ENCODE measurements around the gene C3.

The C3 gene

GRCh38 chr19:6672693-6673290 is 47.7 kb downstream of the C3 start:
- no peak for TF ChIP-seq CTCF (IDR thresholded peaks at IDR 0.05; ENCODE audit: borderline replicate concordance, control extremely low read depth, extremely low read depth, insufficient read depth, missing control alignments)
- in situ Hi-C loops (cut with MboI; ENCODE audit: low sequenced_read_pairs, unreplicated experiment): no loop called here
- no peak for DNase-seq (ENCODE audit: low spot score)

GRCh38 chr19:6671960-6672359 is 48.5 kb downstream of the C3 start:
- no peak for TF ChIP-seq CTCF (IDR thresholded peaks at IDR 0.05; ENCODE audit: borderline replicate concordance, control extremely low read depth, extremely low read depth, insufficient read depth, missing control alignments)
- DNase-seq (ENCODE audit: low spot score): no peak
- in situ Hi-C loops (cut with MboI; ENCODE audit: low sequenced_read_pairs, unreplicated experiment): no loop called here

GRCh38 chr19:6668691-6669090 is 51.8 kb downstream of the C3 start:
- in situ Hi-C loops (cut with MboI; ENCODE audit: low sequenced_read_pairs, unreplicated experiment): no loop called here
- no peak for TF ChIP-seq CTCF (IDR thresholded peaks at IDR 0.05; ENCODE audit: borderline replicate concordance, control extremely low read depth, extremely low read depth, insufficient read depth, missing control alignments)
- no peak for DNase-seq (ENCODE audit: low spot score)

GRCh38 chr19:6667114-6667627 is 53.3 kb downstream of the C3 start:
- in situ Hi-C loops (cut with MboI; ENCODE audit: low sequenced_read_pairs, unreplicated experiment): no loop called here

GRCh38 chr19:6664916-6665315 is 55.5 kb downstream of the C3 start:
- no peak for TF ChIP-seq CTCF (IDR thresholded peaks at IDR 0.05; ENCODE audit: borderline replicate concordance, control extremely low read depth, extremely low read depth, insufficient read depth, missing control alignments)
- DNase-seq (ENCODE audit: low spot score): no peak
- in situ Hi-C loops (cut with MboI; ENCODE audit: low sequenced_read_pairs, unreplicated experiment): no loop called here

More at GRCh38 chr19:6667114-6667627, 53.3 kb downstream of the C3 start:
- TF ChIP-seq CTCF (IDR thresholded peaks at IDR 0.05; ENCODE audit: borderline replicate concordance, control extremely low read depth, extremely low read depth, insufficient read depth, missing control alignments): no peak
- no peak for DNase-seq (ENCODE audit: low spot score)

- in situ Hi-C loops (cut with MboI; ENCODE audit: low sequenced_read_pairs, unreplicated experiment): no loop called here
- DNase-seq (ENCODE audit: low spot score): no peak
- TF ChIP-seq CTCF (IDR thresholded peaks at IDR 0.05; ENCODE audit: borderline replicate concordance, control extremely low read depth, extremely low read depth, insufficient read depth, missing control alignments): no peak
Observed at GRCh38 chr19:6663236-6664201, 56.9 kb downstream of the C3 start.
